Muscle of arm (tissue), 14 donors: ENCODE data around the gene ETHE1. TPM values are rescaled to one million over a fixed set of nuclear protein-coding genes. Genes with fewer than 3 reads are reported as not detected.

Experiments
- DNase-seq: peaks from one replicate; pipeline ENCODE4 v3.0.0-alpha.2; 2013
- long read RNA-seq, 11 donors: transcript quantifications; one replicate each; lab custom pipeline, GENCODE V29; 2026
- polyA plus RNA-seq, 12 donors: library from polyadenylated mRNA; unstranded; fragments of 120-200 nt; gene quantifications; one replicate each; pipeline ENCODE4 v1.2.1, GENCODE V29; 2013; ENCODE audit not compliant: insufficient read length in 12 of 12

The ETHE1 gene, protein sequence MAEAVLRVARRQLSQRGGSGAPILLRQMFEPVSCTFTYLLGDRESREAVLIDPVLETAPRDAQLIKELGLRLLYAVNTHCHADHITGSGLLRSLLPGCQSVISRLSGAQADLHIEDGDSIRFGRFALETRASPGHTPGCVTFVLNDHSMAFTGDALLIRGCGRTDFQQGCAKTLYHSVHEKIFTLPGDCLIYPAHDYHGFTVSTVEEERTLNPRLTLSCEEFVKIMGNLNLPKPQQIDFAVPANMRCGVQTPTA
- 10 to 100 TPM in 10 of 12 donors, 1 to 10 TPM in 1, not detected in 1; 9.7 to 50.2 (median 14.5) TPM for polyA plus RNA-seq
- long read RNA-seq, donor 1, transcript ETHE1-202 (6 exons, 702 nt), result minor isoform, 6 of 181 reads
- long read RNA-seq, donor 1, transcript ETHE1-201 (7 exons, 963 nt), result major isoform, 97 of 181 reads
- long read RNA-seq, donor 1, partial matches to known transcripts, result 62 of 181 reads
- long read RNA-seq, donor 1, other reads (novel, unspliced or antisense), result 7 of 181 reads
- long read RNA-seq, donor 2, transcript ETHE1-201 (7 exons, 963 nt), result major isoform, 9 of 10 reads
- long read RNA-seq, donor 2, partial matches to known transcripts, result 0 of 10 reads
- long read RNA-seq, donor 2, other reads (novel, unspliced or antisense), result 0 of 10 reads
- long read RNA-seq, donor 3, transcript ETHE1-201 (7 exons, 963 nt), result major isoform, 5 of 5 reads
- long read RNA-seq, donor 3, partial matches to known transcripts, result 0 of 5 reads
- long read RNA-seq, donor 3, other reads (novel, unspliced or antisense), result 0 of 5 reads
- long read RNA-seq, donor 4, partial matches to known transcripts, result 0 of 2 reads
- long read RNA-seq, donor 4, other reads (novel, unspliced or antisense), result 0 of 2 reads
- long read RNA-seq, donor 5, transcript ETHE1-201 (7 exons, 963 nt), result major isoform, 10 of 12 reads
- long read RNA-seq, donor 5, partial matches to known transcripts, result 0 of 12 reads
- long read RNA-seq, donor 5, other reads (novel, unspliced or antisense), result 0 of 12 reads
- long read RNA-seq, donor 6, transcript ETHE1-201 (7 exons, 963 nt), result major isoform, 5 of 6 reads
- long read RNA-seq, donor 6, partial matches to known transcripts, result 0 of 6 reads
- long read RNA-seq, donor 6, other reads (novel, unspliced or antisense), result 0 of 6 reads
- long read RNA-seq, donor 7, partial matches to known transcripts, result 0 of 6 reads
- long read RNA-seq, donor 7, other reads (novel, unspliced or antisense), result 0 of 6 reads
- long read RNA-seq, donor 8, transcript ETHE1-201 (7 exons, 963 nt), result major isoform, 5 of 7 reads
- long read RNA-seq, donor 8, partial matches to known transcripts, result 0 of 7 reads
- long read RNA-seq, donor 8, other reads (novel, unspliced or antisense), result 0 of 7 reads
- long read RNA-seq, donor 9, transcript ETHE1-201 (7 exons, 963 nt), result major isoform, 7 of 10 reads
- long read RNA-seq, donor 9, partial matches to known transcripts, result 0 of 10 reads
- long read RNA-seq, donor 9, other reads (novel, unspliced or antisense), result 0 of 10 reads
- long read RNA-seq, donor 10, transcript ETHE1-201 (7 exons, 963 nt), result major isoform, 5 of 6 reads
- long read RNA-seq, donor 10, partial matches to known transcripts, result 0 of 6 reads
- long read RNA-seq, donor 10, other reads (novel, unspliced or antisense), result 0 of 6 reads
- long read RNA-seq, donor 11, transcript ETHE1-201 (7 exons, 963 nt), result major isoform, 5 of 8 reads
- long read RNA-seq, donor 11, partial matches to known transcripts, result 0 of 8 reads
- long read RNA-seq, donor 11, other reads (novel, unspliced or antisense), result 0 of 8 reads

GRCh38 chr19:43526884-43527859, at the start of gene ETHE1:
TSS of gene ETHE1 (minus strand) at chr19:43527201. CDS start at chr19:43527177, 24 bp downstream.
- peak; percentile 77 for DNase-seq

- DNase-seq, result no peak
Measured at GRCh38 chr19:43575955-43576878, 49.2 kb upstream of the ETHE1 start.

- peak; percentile 99 for DNase-seq
Measured at GRCh38 chr19:43575156-43575950, 48.4 kb upstream of the ETHE1 start, which contains the start of the genes PINLYP and XRCC1. TSS of gene PINLYP (plus strand) at chr19:43575801. CDS start at chr19:43577192, 1,391 bp downstream. TSS of gene XRCC1 (minus strand) at chr19:43575527. CDS start at chr19:43575458, 69 bp downstream.

GRCh38 chr19:43574424-43575155, 47.6 kb upstream of the ETHE1 start:
- no peak for DNase-seq

DNA sequence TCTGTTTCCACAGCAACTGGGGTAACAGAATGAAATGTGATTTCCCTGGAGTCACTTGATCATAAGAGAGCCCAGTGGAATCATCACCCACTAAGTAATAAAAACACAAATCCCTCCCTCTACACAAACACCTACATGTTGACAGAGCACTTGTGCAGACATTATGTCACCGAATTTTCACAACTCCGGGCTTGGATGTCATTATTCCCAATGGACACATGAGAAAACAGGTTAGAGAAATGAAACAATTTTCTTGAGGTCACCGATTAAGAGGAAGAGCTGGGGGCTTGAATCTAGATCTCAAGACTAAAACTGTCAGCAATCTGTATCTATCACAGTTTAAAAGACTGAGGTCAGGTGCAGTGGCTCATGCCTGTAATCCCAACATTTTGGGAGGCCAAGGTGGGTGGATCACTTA, 45.2 kb upstream of the ETHE1 start:
- DNase-seq, result no peak

- DNase-seq, result no peak
Measured at GRCh38 chr19:43570174-43570791, 43.3 kb upstream of the ETHE1 start.

DNA sequence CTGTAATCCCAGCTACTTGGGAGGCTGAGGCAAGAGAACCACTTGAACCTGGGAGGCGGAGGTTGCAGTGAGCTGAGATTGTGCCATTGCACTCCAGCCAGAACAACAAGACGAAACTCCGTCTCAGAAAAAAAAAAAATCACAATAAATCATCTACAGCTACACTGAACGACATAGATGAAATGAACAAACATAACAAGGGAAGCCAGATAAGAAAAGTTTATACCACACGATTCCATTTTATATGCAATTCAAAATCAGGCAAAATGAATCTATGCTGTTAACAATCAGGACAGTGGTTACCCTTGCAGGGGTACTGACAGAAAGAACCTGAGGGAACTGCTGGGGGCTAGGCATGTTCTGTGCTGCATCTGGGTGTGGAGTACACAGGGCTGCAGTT, 42.7 kb upstream of the ETHE1 start:
- no peak for DNase-seq

- no peak for DNase-seq
Measured at GRCh38 chr19:43564800-43565199, 37.8 kb upstream of the ETHE1 start.

- DNase-seq, result no peak
Measured at GRCh38 chr19:43563816-43564457, 36.9 kb upstream of the ETHE1 start.

GRCh38 chr19:43562698-43563241, 35.8 kb upstream of the ETHE1 start:
- peak; percentile 50 for DNase-seq

DNA sequence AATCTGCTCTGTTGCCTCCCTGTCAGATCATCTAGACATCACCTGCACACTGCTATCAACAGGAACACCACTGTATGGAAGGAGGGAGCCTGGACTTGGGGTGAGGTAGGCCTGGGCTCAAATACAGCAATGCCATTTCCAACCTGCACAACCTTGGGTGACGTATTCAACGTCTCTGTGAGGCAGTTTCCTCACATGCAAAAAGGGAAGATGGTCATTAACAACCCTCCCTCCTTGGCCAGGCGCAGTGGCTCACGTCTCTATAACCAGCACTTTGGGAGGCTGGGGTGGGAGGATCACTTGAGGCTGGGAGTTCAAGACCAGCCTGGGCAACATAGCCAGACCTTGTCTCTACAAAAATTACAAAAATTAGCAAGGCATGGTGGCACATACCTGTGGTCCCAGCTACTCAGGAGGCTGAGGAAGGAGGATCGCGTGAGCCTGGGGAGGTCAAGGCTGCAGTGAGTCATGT, 35.3 kb upstream of the ETHE1 start:
- no peak for DNase-seq

DNA sequence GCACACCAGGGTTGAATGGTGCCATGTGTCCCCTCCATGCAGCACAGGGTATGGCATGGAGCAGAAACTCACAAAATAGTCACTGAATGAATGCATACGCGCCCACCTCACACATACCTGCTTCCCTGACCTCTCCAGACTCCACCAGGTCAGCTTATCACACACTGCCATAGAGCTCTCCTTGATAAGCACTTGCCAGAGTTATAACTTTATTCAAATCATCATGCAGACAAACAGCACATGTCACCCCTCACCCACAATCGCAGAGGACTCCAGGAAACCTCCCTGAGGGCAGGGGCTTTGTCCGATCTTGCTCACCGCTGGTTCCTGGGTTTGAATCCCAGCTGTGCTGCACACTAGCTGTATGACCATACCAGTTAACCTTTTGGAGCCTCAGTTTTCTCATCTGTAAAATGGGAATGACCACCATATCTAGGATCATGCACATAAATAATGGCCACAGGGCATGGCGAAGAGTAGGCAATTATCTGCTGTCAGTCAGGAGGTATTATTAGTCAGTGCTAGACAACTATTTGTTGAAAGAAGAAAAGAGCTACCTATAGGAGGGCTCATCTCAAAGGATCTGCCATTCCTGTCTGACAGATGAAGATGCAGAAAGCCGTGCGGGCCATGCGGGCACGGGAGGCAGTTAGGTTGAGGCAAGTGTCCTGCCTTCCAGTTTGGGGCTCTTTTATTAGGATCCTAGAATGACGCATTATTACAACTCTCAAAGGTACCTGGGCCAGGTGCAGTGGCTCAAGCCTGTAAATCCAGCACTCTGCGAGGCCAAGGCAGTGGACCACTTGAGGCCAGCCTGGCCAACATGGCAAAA, 34.4 kb upstream of the ETHE1 start:
- DNase-seq, result no peak

- DNase-seq, result no peak
Measured at GRCh38 chr19:43560687-43561086, 33.7 kb upstream of the ETHE1 start.

DNA sequence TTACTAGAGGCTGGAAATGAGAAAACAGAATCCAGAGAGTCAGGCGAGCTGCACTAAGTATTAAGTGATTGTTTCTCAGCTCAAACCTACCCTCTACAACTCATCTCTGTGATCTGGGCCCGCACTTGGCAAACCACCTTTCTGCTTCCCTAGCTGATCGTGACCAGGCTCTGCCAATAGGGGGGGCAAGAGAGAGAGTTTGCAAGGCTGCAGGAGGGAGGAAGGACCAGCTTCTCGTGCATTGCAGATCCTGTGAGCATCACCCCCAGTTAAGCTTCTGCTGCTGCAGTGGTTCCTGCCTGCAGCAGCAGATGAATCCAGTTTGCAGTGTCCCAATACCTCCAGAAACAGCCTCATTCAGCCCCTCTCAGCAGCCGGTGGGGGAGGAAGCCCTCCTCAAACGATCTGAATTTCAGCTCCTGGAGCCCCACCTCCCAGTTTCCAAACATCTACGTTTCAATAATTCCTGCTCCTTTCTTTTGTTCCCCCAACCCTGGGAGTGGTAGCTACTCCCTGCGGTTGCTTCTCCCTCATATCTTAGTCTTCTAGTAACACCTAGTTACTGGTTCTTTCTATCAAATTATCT, 28.3 kb upstream of the ETHE1 start:
- DNase-seq, result peak; percentile 70
